B cell (primary cell): ENCODE data around the gene VAPB.

ENCODE experiments used
- EZH2 ChIP-seq: IDR thresholded peaks from 2 replicates; pipeline ENCODE4 v1.6.1; 2012; ENCODE audit warnings: borderline replicate concordance, low read depth, mild to moderate bottlenecking, moderate library complexity, low read length; ENCODE audit not compliant: insufficient read depth, poor library complexity, severe bottlenecking
- TF ChIP-seq, protein P1 (sequence below): fragments of 200-600 bp; IDR thresholded peaks from one replicate; pipeline ENCODE4 v1.8.0; 2022; ENCODE audit warnings: antibody characterized with exemption, mild to moderate bottlenecking

DNA sequence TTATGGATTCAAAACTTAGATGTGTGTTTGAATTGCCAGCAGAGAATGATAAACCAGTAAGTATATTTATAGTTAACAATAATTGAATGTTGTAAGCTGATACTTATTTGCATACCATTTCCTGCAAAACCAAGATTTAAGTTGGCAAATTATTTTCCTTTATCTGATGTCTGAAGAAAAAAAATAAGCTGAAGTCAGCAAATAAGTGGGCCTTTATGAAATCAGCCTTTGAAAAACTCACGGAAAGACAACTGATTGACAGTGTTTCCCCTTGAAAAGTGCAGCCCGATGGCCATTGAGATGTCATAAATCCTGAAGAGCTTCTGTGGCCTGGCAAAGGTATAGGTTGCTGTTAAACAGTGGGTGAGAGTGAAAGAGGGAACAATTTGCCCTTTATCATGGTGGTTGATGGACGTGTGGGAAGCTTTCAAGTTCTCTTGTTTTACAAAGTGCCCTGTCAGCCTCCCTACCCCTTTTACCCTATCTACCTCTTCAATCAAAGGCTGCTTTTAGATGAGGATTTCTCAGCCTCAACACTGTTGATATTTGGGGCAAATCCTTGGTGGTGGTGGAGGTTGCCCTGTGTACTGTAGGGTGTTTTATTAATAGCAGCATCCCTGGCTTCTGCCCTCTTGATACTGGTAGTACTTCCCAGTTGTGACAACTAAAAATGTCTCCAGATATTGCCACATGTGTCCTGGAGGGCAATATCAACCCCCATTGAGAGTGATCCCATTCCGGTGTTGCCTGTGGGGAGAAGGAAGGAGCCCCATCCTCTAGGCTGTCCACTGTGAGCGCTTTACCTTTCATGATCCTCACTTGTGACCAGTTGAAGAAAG lies 50.2 kb downstream of the VAPB start:
- TF ChIP-seq, protein P1, sequence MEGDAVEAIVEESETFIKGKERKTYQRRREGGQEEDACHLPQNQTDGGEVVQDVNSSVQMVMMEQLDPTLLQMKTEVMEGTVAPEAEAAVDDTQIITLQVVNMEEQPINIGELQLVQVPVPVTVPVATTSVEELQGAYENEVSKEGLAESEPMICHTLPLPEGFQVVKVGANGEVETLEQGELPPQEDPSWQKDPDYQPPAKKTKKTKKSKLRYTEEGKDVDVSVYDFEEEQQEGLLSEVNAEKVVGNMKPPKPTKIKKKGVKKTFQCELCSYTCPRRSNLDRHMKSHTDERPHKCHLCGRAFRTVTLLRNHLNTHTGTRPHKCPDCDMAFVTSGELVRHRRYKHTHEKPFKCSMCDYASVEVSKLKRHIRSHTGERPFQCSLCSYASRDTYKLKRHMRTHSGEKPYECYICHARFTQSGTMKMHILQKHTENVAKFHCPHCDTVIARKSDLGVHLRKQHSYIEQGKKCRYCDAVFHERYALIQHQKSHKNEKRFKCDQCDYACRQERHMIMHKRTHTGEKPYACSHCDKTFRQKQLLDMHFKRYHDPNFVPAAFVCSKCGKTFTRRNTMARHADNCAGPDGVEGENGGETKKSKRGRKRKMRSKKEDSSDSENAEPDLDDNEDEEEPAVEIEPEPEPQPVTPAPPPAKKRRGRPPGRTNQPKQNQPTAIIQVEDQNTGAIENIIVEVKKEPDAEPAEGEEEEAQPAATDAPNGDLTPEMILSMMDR, result no peak
- TF ChIP-seq EZH2, result no peak
